NCI-H128 (cell line): Measurements from ENCODE around the gene CENPV.
"Not testable (repeated sequence)": the region's sequence is repeated elsewhere in the genome, so short reads cannot be mapped to it uniquely, and the experiment has no call there.

Experiments used
- DNase-seq: peaks from one replicate; lab custom pipeline; 2025; ENCODE audit not compliant: unreplicated experiment; lab: John Stamatoyannopoulos, UW

CENPV gene

GRCh38 chr17:16353317-16354174 is at the start of gene CENPV:
CENPV (minus strand) TSS chr17:16353469; CDS start chr17:16353436, 33 bp downstream.
- DNase-seq = peak; percentile 12

GRCh38 chr17:16398270-16399267 is 45.3 kb upstream of the CENPV start:
- DNase-seq = no peak

GRCh38 chr17:16396693-16397092 is 43.4 kb upstream of the CENPV start:
- not testable (repeated sequence) for DNase-seq

GRCh38 chr17:16395887-16396286 is 42.6 kb upstream of the CENPV start:
- DNase-seq = not testable (repeated sequence)

GRCh38 chr17:16392491-16392890 is 39.2 kb upstream of the CENPV start:
- DNase-seq = not testable (repeated sequence)

- no peak for DNase-seq
These were observed 38.2 kb upstream of the CENPV start for GRCh38 chr17:16391451-16391850.

GRCh38 chr17:16386126-16386507 is 32.8 kb upstream of the CENPV start:
- not testable (repeated sequence) for DNase-seq

- no peak for DNase-seq
These were observed 31.3 kb upstream of the CENPV start for GRCh38 chr17:16384557-16384956.

GRCh38 chr17:16383772-16384287 is 30.6 kb upstream of the CENPV start:
- DNase-seq = no peak

- no peak for DNase-seq
These were observed 29.9 kb upstream of the CENPV start for GRCh38 chr17:16383216-16383615.

GRCh38 chr17:16381496-16381820 is 28.2 kb upstream of the CENPV start:
- DNase-seq = no peak

- peak; percentile 74 for DNase-seq
These were observed 27.6 kb upstream of the CENPV start, which contains the start of gene UBB for GRCh38 chr17:16380640-16381495. UBB (plus strand) TSS chr17:16381091; CDS start chr17:16381908, 817 bp downstream.

GRCh38 chr17:16379654-16380053 is 26.4 kb upstream of the CENPV start:
- DNase-seq = no peak

GRCh38 chr17:16378636-16379282 is 25.5 kb upstream of the CENPV start:
- no peak for DNase-seq

- no peak for DNase-seq
These were observed 24.7 kb upstream of the CENPV start for GRCh38 chr17:16377941-16378341.

- DNase-seq = no peak
These were observed 21.1 kb upstream of the CENPV start for GRCh38 chr17:16374146-16374938.

- no peak for DNase-seq
These were observed 18.5 kb upstream of the CENPV start for GRCh38 chr17:16371742-16372141.

GRCh38 chr17:16364625-16365024 is 11.4 kb upstream of the CENPV start:
- DNase-seq = no peak
